Breast epithelium (tissue), 3 donors: Measurements from ENCODE around the gene CHCHD6.

ENCODE experiments used
- POLR2A ChIP-seq: fragments of 450-650 bp; IDR thresholded peaks from one replicate; pipeline ENCODE4 v1.6.1; 2016; ENCODE audit warnings: antibody characterized with exemption, mild to moderate bottlenecking, moderate library complexity
- POLR2AphosphoS5 ChIP-seq, 3 donors: sonication (generic); formaldehyde crosslinking; IDR thresholded peaks; one replicate each; pipeline ENCODE4 v1.6.1; 2017; ENCODE audit warnings: antibody characterized with exemption in 3 of 3
- TF ChIP-seq, protein P1 (sequence below), 3 donors: fragments of 450-650 bp; IDR thresholded peaks; one replicate each; pipeline ENCODE4 v1.5.1; 2016 to 2017; ENCODE audit warnings: antibody characterized with exemption in 3 of 3, mild to moderate bottlenecking in 3 of 3, moderate library complexity in 3 of 3

- TF ChIP-seq, protein P1, sequence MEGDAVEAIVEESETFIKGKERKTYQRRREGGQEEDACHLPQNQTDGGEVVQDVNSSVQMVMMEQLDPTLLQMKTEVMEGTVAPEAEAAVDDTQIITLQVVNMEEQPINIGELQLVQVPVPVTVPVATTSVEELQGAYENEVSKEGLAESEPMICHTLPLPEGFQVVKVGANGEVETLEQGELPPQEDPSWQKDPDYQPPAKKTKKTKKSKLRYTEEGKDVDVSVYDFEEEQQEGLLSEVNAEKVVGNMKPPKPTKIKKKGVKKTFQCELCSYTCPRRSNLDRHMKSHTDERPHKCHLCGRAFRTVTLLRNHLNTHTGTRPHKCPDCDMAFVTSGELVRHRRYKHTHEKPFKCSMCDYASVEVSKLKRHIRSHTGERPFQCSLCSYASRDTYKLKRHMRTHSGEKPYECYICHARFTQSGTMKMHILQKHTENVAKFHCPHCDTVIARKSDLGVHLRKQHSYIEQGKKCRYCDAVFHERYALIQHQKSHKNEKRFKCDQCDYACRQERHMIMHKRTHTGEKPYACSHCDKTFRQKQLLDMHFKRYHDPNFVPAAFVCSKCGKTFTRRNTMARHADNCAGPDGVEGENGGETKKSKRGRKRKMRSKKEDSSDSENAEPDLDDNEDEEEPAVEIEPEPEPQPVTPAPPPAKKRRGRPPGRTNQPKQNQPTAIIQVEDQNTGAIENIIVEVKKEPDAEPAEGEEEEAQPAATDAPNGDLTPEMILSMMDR (IDR thresholded peaks at IDR 0.05): no peak
- TF ChIP-seq POLR2AphosphoS5 (IDR thresholded peaks at IDR 0.05): no peak
- TF ChIP-seq POLR2A: no peak
Measured at GRCh38 chr3:126939338-126939718, 235.3 kb downstream of the CHCHD6 start.
